H1 (cell line): ENCODE measurements around the gene APBB1. TPM values are rescaled to one million over a fixed set of nuclear protein-coding genes. Genes with fewer than 3 reads are reported as not detected.

ENCODE experiments used
- CTCF ChIA-PET: fragments of 300-600 bp; sonication (Branson Sonifier 250); formaldehyde crosslinking; loops from one replicate; lab custom pipeline; 2021; ENCODE audit not compliant: partially characterized antibody; lab: Charles Lee
- POLR2A ChIA-PET: fragments of 300-600 bp; sonication (Branson Sonifier 250); formaldehyde crosslinking; loops from one replicate; lab custom pipeline; 2021; ENCODE audit warnings: inconsistent platforms; ENCODE audit not compliant: partially characterized antibody; lab: Charles Lee
- DNase-seq, 2 experiments: peaks; one replicate each; pipeline versions ENCODE4 v3.0.0 to v3.0.0-alpha.2; 2010 to 2022; ENCODE audit warnings: low spot score in 2 of 2, low read depth in 1 of 2, mixed read lengths in 1 of 2
- FAIRE-seq: peaks from 2 replicates; lab custom pipeline; 2011; peaks lifted over from hg19 to GRCh38; lab: Jason Lieb, UNC
- H2AFZ ChIP-seq: 2 replicates; pipeline ENCODE4 v1.8.1; 2012; ENCODE audit warnings: low read length, inconsistent platforms
- H2AK5ac ChIP-seq: 2 replicates; pipeline ENCODE4 v1.6.1; 2013; ENCODE audit warnings: low read depth, low read length
- H2BK120ac ChIP-seq: replicated peaks from 2 replicates; pipeline ENCODE3; 2013; ENCODE audit warnings: low read depth, low read length, inconsistent platforms
- H2BK12ac ChIP-seq: 2 replicates; pipeline ENCODE4 v1.6.1; 2013; ENCODE audit warnings: low read depth, low read length
- H2BK15ac ChIP-seq: 2 replicates; pipeline ENCODE4 v1.6.1; 2013; ENCODE audit warnings: low read length
- H2BK20ac ChIP-seq: 2 replicates; pipeline ENCODE4 v1.6.1; 2013; ENCODE audit warnings: low read length
- H2BK5ac ChIP-seq: 2 replicates; pipeline ENCODE4 v1.6.1; 2013; ENCODE audit warnings: low read depth, low read length
- H3K14ac ChIP-seq: 2 replicates; pipeline ENCODE4 v1.6.1; 2013; ENCODE audit warnings: inconsistent platforms; ENCODE audit not compliant: insufficient read length
- H3K18ac ChIP-seq: 2 replicates; pipeline ENCODE4 v1.6.1; 2013; ENCODE audit warnings: low read length; ENCODE audit errors: extremely low read depth
- H3K23ac ChIP-seq: 2 replicates; pipeline ENCODE4 v1.6.1; 2013; ENCODE audit warnings: inconsistent platforms; ENCODE audit not compliant: insufficient read length
- H3K23me2 ChIP-seq: 2 replicates; pipeline ENCODE4 v1.6.1; 2013; ENCODE audit warnings: low read depth, low read length
- H3K27ac ChIP-seq: 2 replicates; pipeline ENCODE4 v1.6.1; 2011; ENCODE audit warnings: low read depth, low read length, inconsistent platforms
- H3K27me3 ChIP-seq, 4 experiments: replicated peaks in 1 of 4; 1 replicate in 1 of 4; 2 replicates in 3 of 4; pipeline versions ENCODE4 v1.6.1 to v1.8.1; 2011 to 2013; ENCODE audit warnings: low read length in 3 of 4, mild to moderate bottlenecking in 3 of 4, inconsistent platforms in 2 of 4, mixed read lengths in 2 of 4, moderate library complexity in 1 of 4; ENCODE audit not compliant: control insufficient read depth in 3 of 4, insufficient read depth in 3 of 4; ENCODE audit errors: extremely low read depth in 1 of 4
- H3K36me3 ChIP-seq, 4 experiments: 2 replicates each; pipeline versions ENCODE4 v1.6.1 to v1.8.1; 2011 to 2013; ENCODE audit warnings: mild to moderate bottlenecking in 4 of 4, low read length in 3 of 4, moderate library complexity in 2 of 4, control low read depth in 1 of 4, inconsistent platforms in 1 of 4; ENCODE audit not compliant: insufficient read depth in 4 of 4, control insufficient read depth in 2 of 4
- H3K4ac ChIP-seq: replicated peaks from 2 replicates; pipeline ENCODE3; 2013; ENCODE audit warnings: low read length, low read depth, mixed read lengths, inconsistent platforms; ENCODE audit not compliant: insufficient read length
- H3K4me1 ChIP-seq, 4 experiments: replicated peaks in 1 of 4; 1 replicate in 1 of 4; 2 replicates in 3 of 4; pipeline versions ENCODE4 v1.6.1 to v1.8.1; 2011 to 2013; ENCODE audit warnings: low read length in 3 of 4, inconsistent platforms in 2 of 4, mixed read lengths in 1 of 4; ENCODE audit not compliant: insufficient read depth in 4 of 4, control insufficient read depth in 3 of 4
- H3K4me2 ChIP-seq, 2 experiments: 2 replicates each; pipeline versions ENCODE4 v1.6.1 to v1.8.1; 2011 to 2013; ENCODE audit warnings: low read depth in 2 of 2, low read length in 2 of 2, control low read depth in 1 of 2, inconsistent platforms in 1 of 2, mild to moderate bottlenecking in 1 of 2; ENCODE audit not compliant: insufficient read depth in 1 of 2
- H3K4me3 ChIP-seq, 4 experiments: fragments of 200-600, 300-600 bp in 1 of 4; sonication (generic), shearing (Covaris generic), sonication (Bioruptor Twin) in 1 of 4; 2 replicates each; pipeline versions ENCODE4 v1.5.1 to v1.8.1; 2011 to 2016; ENCODE audit warnings: low read length in 4 of 4, low read depth in 3 of 4, control low read depth in 2 of 4, inconsistent platforms in 2 of 4, mild to moderate bottlenecking in 2 of 4, mixed read lengths in 1 of 4, moderate library complexity in 1 of 4; ENCODE audit not compliant: insufficient read depth in 2 of 4; ENCODE audit errors: extremely low read depth in 1 of 4
- H3K56ac ChIP-seq: replicated peaks from 2 replicates; pipeline ENCODE3; 2013; ENCODE audit warnings: low read depth, mild to moderate bottlenecking, mixed read lengths, low read length, inconsistent platforms; ENCODE audit not compliant: insufficient read length
- H3K79me1 ChIP-seq: 2 replicates; pipeline ENCODE4 v1.6.1; 2013; ENCODE audit warnings: low read depth, low read length, control low read depth
- H3K79me2 ChIP-seq, 2 experiments: 2 replicates each; pipeline versions ENCODE4 v1.6.1 to v1.8.1; 2012 to 2013; ENCODE audit warnings: low read length in 2 of 2, mild to moderate bottlenecking in 2 of 2, inconsistent platforms in 1 of 2; ENCODE audit not compliant: insufficient read depth in 2 of 2, control insufficient read depth in 1 of 2
- H3K9ac ChIP-seq, 4 experiments: replicated peaks in 1 of 4; 1 replicate in 1 of 4; 2 replicates in 3 of 4; pipeline versions ENCODE4 v1.6.1 to v1.8.1; 2011 to 2013; ENCODE audit warnings: low read depth in 3 of 4, low read length in 3 of 4, control low read depth in 2 of 4, mild to moderate bottlenecking in 2 of 4, moderate library complexity in 2 of 4, inconsistent platforms in 1 of 4; ENCODE audit errors: extremely low read depth in 1 of 4
- H3K9me3 ChIP-seq, 2 experiments: 2 replicates each; pipeline versions ENCODE4 v1.6.1 to v1.8.1; 2012 to 2013; ENCODE audit warnings: mild to moderate bottlenecking in 2 of 2, moderate library complexity in 2 of 2, control low read depth in 1 of 2, inconsistent platforms in 1 of 2, low read depth in 1 of 2, low read length in 1 of 2, mixed read lengths in 1 of 2; ENCODE audit not compliant: insufficient read depth in 2 of 2
- H4K20me1 ChIP-seq, 2 experiments: replicated peaks in 1 of 2; 2 replicates each; pipeline versions ENCODE3 to v1.8.1; 2011 to 2013; ENCODE audit warnings: inconsistent platforms in 2 of 2, low read length in 2 of 2, mild to moderate bottlenecking in 1 of 2; ENCODE audit not compliant: insufficient read depth in 2 of 2, control insufficient read depth in 1 of 2
- H4K5ac ChIP-seq: 2 replicates; pipeline ENCODE4 v1.6.1; 2013; ENCODE audit warnings: low read length, low read depth, mixed read lengths, inconsistent platforms; ENCODE audit not compliant: insufficient read length
- H4K8ac ChIP-seq: 2 replicates; pipeline ENCODE4 v1.8.0; 2013; ENCODE audit warnings: mild to moderate bottlenecking, moderate library complexity, low read length, inconsistent platforms; ENCODE audit not compliant: insufficient read depth; ENCODE audit errors: extremely low read depth
- H4K91ac ChIP-seq: replicated peaks from 2 replicates; pipeline ENCODE3; 2013; ENCODE audit warnings: low read length, mixed read lengths, inconsistent platforms; ENCODE audit not compliant: insufficient read length
- NRF1 ChIP-seq: IDR thresholded peaks from 2 replicates; pipeline ENCODE4 v1.6.1; 2011; ENCODE audit warnings: mild to moderate bottlenecking, low read depth, low read length, improper control_type of control experiment
- RAD21 ChIP-seq, 2 experiments: IDR thresholded peaks in 1 of 2; conservative IDR thresholded peaks in 1 of 2; 2 replicates each; pipeline ENCODE4 v1.6.1; 2011; ENCODE audit warnings: low read depth in 2 of 2, low read length in 2 of 2, improper control_type of control experiment in 1 of 2, inconsistent platforms in 1 of 2, mild to moderate bottlenecking in 1 of 2, moderate library complexity in 1 of 2
- WGBS, 2 experiments: shearing (Covaris generic) in 1 of 2; methylation state at CpG; one replicate each; pipeline versions ENCODE4 v1.1.6 to v1.1.7; 2013 to 2015; ENCODE audit warnings: low lambda C conversion rate in 2 of 2, mixed read lengths in 2 of 2, inconsistent platforms in 1 of 2, low coverage in 1 of 2, missing lambda C conversion rate in 1 of 2; ENCODE audit not compliant: insufficient replicate concordance in 2 of 2, insufficient coverage in 1 of 2, insufficient read length in 1 of 2; ENCODE audit errors: extremely low coverage in 1 of 2, missing lambda C conversion rate in 1 of 2; 5-methylcytosine and 5-hydroxymethylcytosine counted together
- polyA plus RNA-seq, 7 experiments: library from polyadenylated mRNA; depleted of rRNA in 3 of 7; stranded (reverse) in 5 of 7; unstranded in 2 of 7; fragments of >200 nt in 5 of 7; fragments of 200-250 nt in 2 of 7; gene quantifications; 1 replicate in 5 of 7; 2 replicates in 1 of 7; 4 replicates in 1 of 7; pipeline versions ENCODE4 v1.2.1 to v1.2.3, GENCODE V29; 2011 to 2013; ENCODE audit warnings: missing spikeins in 2 of 7, mixed read lengths in 2 of 7
- total RNA-seq: library from RNA; stranded (reverse); fragmentation: NEBNext Ultra II Directional; extraction: Animal tissue kit (Norgen Biotek cat#: 25700); gene quantifications from 2 replicates; pipeline ENCODE4 v1.2.1, GENCODE V29; 2021
- TF ChIP-seq, protein P1 (sequence below): IDR thresholded peaks from 2 replicates; pipeline ENCODE4 v1.6.1; 2012; ENCODE audit warnings: inconsistent platforms
- TF ChIP-seq, protein P2 (sequence below), 3 experiments: IDR thresholded peaks; 1 replicate in 2 of 3; 2 replicates in 1 of 3; pipeline versions ENCODE4 v1.5.1 to v1.6.1; 2011; ENCODE audit warnings: low read length in 3 of 3, mild to moderate bottlenecking in 3 of 3, inconsistent platforms in 2 of 3, low read depth in 1 of 3, moderate library complexity in 1 of 3; ENCODE audit not compliant: insufficient read depth in 1 of 3; ENCODE audit errors: control extremely low read depth in 1 of 3

Gene APBB1
- total and polyA plus RNA-seq, 2 of the 8 experiments (the other 6 are each of a cell fraction or from before 2014, with no cell fraction given), result 23.9 to 33.1 TPM

DNA sequence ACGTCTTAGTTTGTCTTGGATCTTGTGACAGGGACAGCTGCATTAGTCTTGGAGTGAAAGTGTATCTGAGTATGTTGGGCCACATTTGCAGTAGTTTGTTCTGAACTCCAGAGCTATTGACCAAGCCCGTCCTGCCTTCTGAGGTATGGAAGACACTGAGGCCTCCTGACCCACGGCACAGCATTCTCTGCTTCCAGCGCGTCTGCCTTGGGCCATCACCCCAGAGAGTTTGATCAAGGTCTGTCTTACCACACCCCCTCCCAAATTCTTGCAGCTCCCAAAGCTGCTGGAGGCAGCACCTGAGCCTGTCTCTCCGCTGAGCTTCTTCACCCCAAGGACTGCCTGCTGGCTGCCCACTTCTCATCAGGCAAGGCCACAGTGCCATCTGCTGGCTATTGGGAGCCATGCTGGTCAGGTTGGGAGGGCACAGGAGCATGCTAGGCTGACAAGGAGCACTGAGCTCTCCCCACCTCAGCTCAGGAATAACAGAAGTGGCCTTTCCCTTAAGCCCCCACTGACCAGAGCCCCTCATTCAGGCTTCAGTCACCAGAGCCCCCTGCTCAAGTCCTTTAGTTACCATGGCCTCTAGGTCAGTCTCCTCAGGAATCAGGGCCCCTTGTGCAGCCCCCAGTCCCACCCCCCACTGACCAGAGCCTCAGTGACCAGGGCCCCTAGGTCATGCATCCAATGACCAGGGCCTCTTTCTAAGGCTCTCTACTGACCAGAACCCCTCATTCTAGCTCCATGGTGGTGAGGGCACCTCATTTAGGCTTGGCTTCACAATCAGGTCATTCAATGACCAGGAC lies 55.8 kb downstream of the APBB1 start:
- H4K91ac ChIP-seq, result no peak overlapping the region
- no peak overlapping the region for H2BK12ac ChIP-seq
- no peak overlapping the region for H3K9ac ChIP-seq
- no peaks in the 10 kb centered on the region for H3K9me3 ChIP-seq
- POLR2A ChIA-PET, result interaction anchor here (1.1 kb wide), 2 partner anchors 37 to 79 kb away, joined by 3 read pairs; no protein-coding TSS in a partner anchor
- H3K4me1 ChIP-seq, result peaks cover 0 to 4% (median 0%) of the 10 kb centered on the region in 4 experiments; a peak in 1 of 7 replicates
- CTCF ChIA-PET, result interaction anchor here (0.5 to 7.8 kb wide), 88 partner anchors 10 to 688 kb away, joined by 3 to 98 read pairs (median 5); partner anchors contain the start of genes CAVIN3, CCKBR, CNGA4 and FHIP1B
- H3K4me2 ChIP-seq, result no peak overlapping the region; a peak in 1 of 4 replicates
- H2BK15ac ChIP-seq, result no peak overlapping the region
- H3K14ac ChIP-seq, result no peak overlapping the region
- H3K18ac ChIP-seq, result no peak overlapping the region
- H3K27me3 ChIP-seq, result no peaks in the 10 kb centered on the region
- DNase-seq (peak; percentile 73 to 87), FAIRE-seq (peak; percentile 71)
- H3K23ac ChIP-seq, result no peak overlapping the region
- TF ChIP-seq NRF1 (no peak), RAD21 (IDR thresholded peaks at IDR 0.05 in 1 of 2, conservative IDR thresholded peaks at IDR 0.05 in 1 of 2; ENCODE audit: low read depth in 2 of 2, low read length in 2 of 2) (peak; percentile 96 to 98)
- TF ChIP-seq, protein P1, sequence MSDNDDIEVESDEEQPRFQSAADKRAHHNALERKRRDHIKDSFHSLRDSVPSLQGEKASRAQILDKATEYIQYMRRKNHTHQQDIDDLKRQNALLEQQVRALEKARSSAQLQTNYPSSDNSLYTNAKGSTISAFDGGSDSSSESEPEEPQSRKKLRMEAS, result peak; percentile 65
- TF ChIP-seq, protein P2, sequence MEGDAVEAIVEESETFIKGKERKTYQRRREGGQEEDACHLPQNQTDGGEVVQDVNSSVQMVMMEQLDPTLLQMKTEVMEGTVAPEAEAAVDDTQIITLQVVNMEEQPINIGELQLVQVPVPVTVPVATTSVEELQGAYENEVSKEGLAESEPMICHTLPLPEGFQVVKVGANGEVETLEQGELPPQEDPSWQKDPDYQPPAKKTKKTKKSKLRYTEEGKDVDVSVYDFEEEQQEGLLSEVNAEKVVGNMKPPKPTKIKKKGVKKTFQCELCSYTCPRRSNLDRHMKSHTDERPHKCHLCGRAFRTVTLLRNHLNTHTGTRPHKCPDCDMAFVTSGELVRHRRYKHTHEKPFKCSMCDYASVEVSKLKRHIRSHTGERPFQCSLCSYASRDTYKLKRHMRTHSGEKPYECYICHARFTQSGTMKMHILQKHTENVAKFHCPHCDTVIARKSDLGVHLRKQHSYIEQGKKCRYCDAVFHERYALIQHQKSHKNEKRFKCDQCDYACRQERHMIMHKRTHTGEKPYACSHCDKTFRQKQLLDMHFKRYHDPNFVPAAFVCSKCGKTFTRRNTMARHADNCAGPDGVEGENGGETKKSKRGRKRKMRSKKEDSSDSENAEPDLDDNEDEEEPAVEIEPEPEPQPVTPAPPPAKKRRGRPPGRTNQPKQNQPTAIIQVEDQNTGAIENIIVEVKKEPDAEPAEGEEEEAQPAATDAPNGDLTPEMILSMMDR (IDR thresholded peaks at IDR 0.05; ENCODE audit: control extremely low read depth in 1 of 3, insufficient read depth in 1 of 3, low read depth in 1 of 3, low read length in 3 of 3), result peak; percentile 97 to 99 (median 99)
- no peaks in the 10 kb centered on the region for H3K79me1 ChIP-seq
- no peak overlapping the region for H3K4me3 ChIP-seq
- WGBS, 2 experiments, result 51% methylated on average over 6 of the region's 6 CpGs; no CpG with 5 or more reads in 1 of the 2 experiments
- H3K56ac ChIP-seq, result no peak overlapping the region
- H2AFZ ChIP-seq, result no peak overlapping the region
- H2BK120ac ChIP-seq, result no peak overlapping the region
- no peak overlapping the region for H2BK20ac ChIP-seq
- H3K27ac ChIP-seq, result no peak overlapping the region
- no peak overlapping the region for H4K8ac ChIP-seq
- no peak overlapping the region for H2BK5ac ChIP-seq
- H3K36me3 ChIP-seq, result no peaks in the 10 kb centered on the region
- H4K5ac ChIP-seq, result no peak overlapping the region
- H2AK5ac ChIP-seq, result no peak overlapping the region
- H3K79me2 ChIP-seq, result no peaks in the 10 kb centered on the region
- no peaks in the 10 kb centered on the region for H3K23me2 ChIP-seq
- H3K4ac ChIP-seq, result no peak overlapping the region
- no peaks in the 10 kb centered on the region for H4K20me1 ChIP-seq
